GM12801 (cell line): ENCODE measurements around the gene ATP2C2.

ENCODE experiments used
- TF ChIP-seq, protein P1 (sequence below): IDR thresholded peaks from one replicate; pipeline ENCODE4 v1.5.1; 2011; ENCODE audit warnings: control low read depth; ENCODE audit not compliant: insufficient read length; ENCODE audit errors: extremely low read depth

Gene ATP2C2, protein sequence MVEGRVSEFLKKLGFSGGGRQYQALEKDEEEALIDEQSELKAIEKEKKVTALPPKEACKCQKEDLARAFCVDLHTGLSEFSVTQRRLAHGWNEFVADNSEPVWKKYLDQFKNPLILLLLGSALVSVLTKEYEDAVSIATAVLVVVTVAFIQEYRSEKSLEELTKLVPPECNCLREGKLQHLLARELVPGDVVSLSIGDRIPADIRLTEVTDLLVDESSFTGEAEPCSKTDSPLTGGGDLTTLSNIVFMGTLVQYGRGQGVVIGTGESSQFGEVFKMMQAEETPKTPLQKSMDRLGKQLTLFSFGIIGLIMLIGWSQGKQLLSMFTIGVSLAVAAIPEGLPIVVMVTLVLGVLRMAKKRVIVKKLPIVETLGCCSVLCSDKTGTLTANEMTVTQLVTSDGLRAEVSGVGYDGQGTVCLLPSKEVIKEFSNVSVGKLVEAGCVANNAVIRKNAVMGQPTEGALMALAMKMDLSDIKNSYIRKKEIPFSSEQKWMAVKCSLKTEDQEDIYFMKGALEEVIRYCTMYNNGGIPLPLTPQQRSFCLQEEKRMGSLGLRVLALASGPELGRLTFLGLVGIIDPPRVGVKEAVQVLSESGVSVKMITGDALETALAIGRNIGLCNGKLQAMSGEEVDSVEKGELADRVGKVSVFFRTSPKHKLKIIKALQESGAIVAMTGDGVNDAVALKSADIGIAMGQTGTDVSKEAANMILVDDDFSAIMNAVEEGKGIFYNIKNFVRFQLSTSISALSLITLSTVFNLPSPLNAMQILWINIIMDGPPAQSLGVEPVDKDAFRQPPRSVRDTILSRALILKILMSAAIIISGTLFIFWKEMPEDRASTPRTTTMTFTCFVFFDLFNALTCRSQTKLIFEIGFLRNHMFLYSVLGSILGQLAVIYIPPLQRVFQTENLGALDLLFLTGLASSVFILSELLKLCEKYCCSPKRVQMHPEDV

DNA sequence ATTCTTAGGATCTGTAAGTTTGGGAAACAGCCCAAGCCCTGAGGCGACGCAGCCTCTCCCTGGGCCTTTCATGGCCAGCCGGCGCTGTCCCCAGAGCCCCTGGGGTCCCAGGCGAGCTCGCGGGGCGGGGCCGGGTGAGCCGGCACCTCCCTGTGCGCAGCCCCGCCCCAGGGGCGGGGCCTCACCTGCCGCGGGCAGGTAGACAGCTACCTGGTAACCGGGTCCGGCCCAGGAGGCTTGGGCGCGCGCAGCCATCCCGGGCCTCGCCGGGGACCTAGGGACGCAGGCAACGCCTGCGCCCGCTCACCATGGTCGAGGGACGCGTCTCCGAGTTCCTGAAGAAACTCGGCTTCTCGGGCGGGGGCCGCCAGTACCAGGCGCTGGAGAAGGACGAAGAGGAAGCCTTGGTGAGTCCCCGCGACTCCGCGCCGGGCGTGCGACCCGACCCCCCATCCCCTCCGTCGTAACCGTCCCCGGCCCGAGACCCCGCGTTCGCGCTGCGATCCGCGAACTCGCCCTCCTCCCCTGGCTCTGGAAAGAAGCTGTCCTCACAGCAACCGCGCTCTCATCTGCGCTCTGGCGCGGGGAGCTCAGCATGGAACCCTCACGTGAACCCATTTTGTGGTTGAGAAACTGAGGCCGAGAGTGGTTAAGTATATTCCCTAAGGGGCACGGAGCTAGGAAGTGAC lies at the start of gene ATP2C2:
TSS of gene ATP2C2 (plus strand) at position 231 of the 689 bp plus-strand sequence. CDS start at position 309, 78 bp downstream.
- TF ChIP-seq, protein P1, sequence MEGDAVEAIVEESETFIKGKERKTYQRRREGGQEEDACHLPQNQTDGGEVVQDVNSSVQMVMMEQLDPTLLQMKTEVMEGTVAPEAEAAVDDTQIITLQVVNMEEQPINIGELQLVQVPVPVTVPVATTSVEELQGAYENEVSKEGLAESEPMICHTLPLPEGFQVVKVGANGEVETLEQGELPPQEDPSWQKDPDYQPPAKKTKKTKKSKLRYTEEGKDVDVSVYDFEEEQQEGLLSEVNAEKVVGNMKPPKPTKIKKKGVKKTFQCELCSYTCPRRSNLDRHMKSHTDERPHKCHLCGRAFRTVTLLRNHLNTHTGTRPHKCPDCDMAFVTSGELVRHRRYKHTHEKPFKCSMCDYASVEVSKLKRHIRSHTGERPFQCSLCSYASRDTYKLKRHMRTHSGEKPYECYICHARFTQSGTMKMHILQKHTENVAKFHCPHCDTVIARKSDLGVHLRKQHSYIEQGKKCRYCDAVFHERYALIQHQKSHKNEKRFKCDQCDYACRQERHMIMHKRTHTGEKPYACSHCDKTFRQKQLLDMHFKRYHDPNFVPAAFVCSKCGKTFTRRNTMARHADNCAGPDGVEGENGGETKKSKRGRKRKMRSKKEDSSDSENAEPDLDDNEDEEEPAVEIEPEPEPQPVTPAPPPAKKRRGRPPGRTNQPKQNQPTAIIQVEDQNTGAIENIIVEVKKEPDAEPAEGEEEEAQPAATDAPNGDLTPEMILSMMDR, result no peak

DNA sequence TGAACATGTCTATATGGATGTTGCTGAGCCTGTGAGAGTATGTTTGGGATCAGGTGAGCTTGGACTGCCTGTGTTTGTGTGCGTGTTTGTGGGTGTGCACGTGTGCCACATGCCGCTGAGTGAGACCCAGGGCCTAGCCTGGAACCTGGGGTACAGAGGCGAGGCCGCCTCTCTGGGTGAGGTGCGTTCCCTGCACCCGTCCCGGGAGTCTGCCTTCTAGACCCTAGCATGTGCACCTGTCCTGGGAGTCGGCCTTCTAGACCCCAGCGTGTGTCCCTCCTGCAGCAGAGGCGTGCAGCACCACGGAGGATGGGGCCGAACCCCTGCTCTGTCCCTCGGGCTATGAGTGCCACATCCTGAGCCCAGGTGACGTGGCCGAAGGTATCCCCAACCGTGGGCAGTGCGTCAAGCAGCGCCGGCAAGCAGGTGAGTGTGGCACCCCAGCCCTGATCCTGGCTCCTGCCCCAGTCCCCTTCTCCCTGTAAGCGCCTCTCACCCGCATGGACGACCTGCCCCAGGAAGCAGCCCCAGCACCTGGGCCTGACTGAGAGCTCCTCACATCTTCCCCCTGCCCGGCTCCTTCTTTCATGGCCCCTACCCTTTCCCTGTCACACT lies 49.1 kb upstream of the ATP2C2 start:
- TF ChIP-seq, protein P1, result no peak

DNA sequence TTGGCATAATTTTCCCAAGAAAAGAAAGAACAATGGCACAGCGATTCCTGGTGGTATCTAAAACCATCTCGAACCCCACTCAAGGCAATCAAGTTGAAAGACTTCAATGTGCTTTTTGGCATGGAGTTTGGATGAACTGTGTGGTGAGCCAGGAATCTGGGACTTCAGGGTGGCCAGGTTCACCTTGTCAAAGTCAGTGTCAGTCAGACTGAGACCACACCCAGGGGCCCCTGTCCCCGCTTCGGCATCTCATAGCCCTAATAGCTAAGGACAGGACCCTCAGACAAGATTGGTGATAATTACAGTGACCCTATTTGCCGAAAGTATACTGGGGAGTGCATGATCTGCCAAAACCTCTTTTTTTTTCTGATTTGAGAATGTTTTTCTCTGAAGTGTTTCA lies 47.8 kb upstream of the ATP2C2 start:
- TF ChIP-seq, protein P1, result no peak

DNA sequence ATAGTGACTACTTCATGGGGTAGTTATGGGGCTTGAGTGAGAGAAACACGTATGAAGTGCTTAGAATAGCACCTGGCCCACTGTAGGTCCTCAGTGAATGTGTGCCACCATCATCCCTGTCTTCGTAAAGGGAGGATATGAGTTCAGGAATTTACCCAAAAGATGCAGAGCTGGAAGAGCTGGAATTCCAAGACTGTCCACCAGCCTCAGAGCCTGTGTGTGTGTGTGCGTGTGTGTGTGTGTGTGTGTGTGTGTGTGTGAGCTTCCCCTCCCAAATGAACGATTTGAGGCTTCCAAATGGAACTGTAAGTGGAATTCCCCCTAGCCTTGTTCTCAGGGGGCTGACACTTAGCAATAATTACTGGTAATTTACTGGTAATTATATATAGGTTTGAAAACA lies 46.4 kb upstream of the ATP2C2 start:
- TF ChIP-seq, protein P1, result no peak

DNA sequence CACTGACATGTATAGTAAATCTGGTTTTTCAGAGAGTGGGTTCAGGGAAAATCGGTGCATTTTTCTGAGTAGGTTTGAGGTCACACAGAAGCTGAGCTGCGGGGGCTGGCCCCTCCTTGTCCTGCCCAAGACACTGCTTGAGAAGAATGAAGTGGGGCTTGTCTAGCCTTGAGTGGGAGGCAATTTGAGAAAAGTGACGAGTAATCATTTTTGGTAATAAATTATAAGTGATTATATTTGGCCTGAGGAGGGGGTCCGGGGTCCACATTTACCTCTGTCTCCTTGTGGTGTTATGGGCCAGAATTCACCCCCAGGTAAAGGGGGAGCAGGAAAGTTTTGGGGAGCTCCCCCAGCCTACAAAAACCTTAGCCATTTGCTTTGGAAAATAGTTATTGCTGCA lies 45.6 kb upstream of the ATP2C2 start:
- TF ChIP-seq, protein P1, result no peak

DNA sequence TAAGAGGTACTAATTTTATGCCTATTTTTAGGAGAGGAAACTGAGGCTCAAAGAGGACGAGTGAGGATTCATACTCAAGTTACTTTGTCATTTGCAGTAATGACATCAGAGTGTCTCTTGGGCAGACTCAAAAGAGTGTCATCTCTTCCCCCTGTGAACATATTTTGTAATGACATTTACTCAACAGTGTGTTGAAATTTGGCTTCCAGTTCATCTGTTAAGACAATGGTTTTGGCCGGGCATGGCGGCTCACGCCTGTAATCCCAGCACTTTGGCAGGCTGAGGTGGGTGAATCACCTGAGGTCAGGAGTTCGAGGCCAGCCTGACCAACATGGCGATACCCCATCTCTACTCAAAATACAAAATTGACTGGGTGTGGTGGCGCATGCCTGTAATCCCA lies 44.7 kb upstream of the ATP2C2 start:
- TF ChIP-seq, protein P1, result no peak
